ENCODE results near the gene CYP46A1.

The CYP46A1 gene

GRCh38 chr14:99716850-99717681, 33.0 kb downstream of the CYP46A1 start:
- H3K4me3 ChIP-seq (ENCODE audit: low read length): no peak overlapping the region
- no peak for TF ChIP-seq ZNF274 (IDR thresholded peaks at IDR 0.05; ENCODE audit: low read depth, low read length)

GRCh38 chr14:99717682-99718013, 33.5 kb downstream of the CYP46A1 start:
- no peak overlapping the region for H3K4me3 ChIP-seq (ENCODE audit: low read length)
- no peak for TF ChIP-seq ZNF274 (IDR thresholded peaks at IDR 0.05; ENCODE audit: low read depth, low read length)

GRCh38 chr14:99718031-99718810, 34.1 kb downstream of the CYP46A1 start:
- no peak overlapping the region for H3K4me3 ChIP-seq (ENCODE audit: low read length)
- TF ChIP-seq ZNF274 (IDR thresholded peaks at IDR 0.05; ENCODE audit: low read depth, low read length): no peak

GRCh38 chr14:99718811-99719192, 34.7 kb downstream of the CYP46A1 start:
- H3K4me3 ChIP-seq (ENCODE audit: low read length): no peak overlapping the region
- TF ChIP-seq ZNF274 (IDR thresholded peaks at IDR 0.05; ENCODE audit: low read depth, low read length): no peak

GRCh38 chr14:99720941-99721791, 37.1 kb downstream of the CYP46A1 start:
- H3K4me3 ChIP-seq (ENCODE audit: low read length): no peak overlapping the region
- TF ChIP-seq ZNF274 (IDR thresholded peaks at IDR 0.05; ENCODE audit: low read depth, low read length): no peak

GRCh38 chr14:99721792-99722516, 37.9 kb downstream of the CYP46A1 start:
- no peak for TF ChIP-seq ZNF274 (IDR thresholded peaks at IDR 0.05; ENCODE audit: low read depth, low read length)
- H3K4me3 ChIP-seq (ENCODE audit: low read length): no peak overlapping the region

GRCh38 chr14:99722741-99723140, 38.6 kb downstream of the CYP46A1 start:
- TF ChIP-seq ZNF274 (IDR thresholded peaks at IDR 0.05; ENCODE audit: low read depth, low read length): no peak
- H3K4me3 ChIP-seq (ENCODE audit: low read length): no peak overlapping the region

- no peak overlapping the region for H3K4me3 ChIP-seq (ENCODE audit: low read length)
- TF ChIP-seq ZNF274 (IDR thresholded peaks at IDR 0.05; ENCODE audit: low read depth, low read length): no peak
These were observed 40.2 kb downstream of the CYP46A1 start for GRCh38 chr14:99724196-99724891.

GRCh38 chr14:99724939-99725773, 41.1 kb downstream of the CYP46A1 start:
- no peak for TF ChIP-seq ZNF274 (IDR thresholded peaks at IDR 0.05; ENCODE audit: low read depth, low read length)
- no peak overlapping the region for H3K4me3 ChIP-seq (ENCODE audit: low read length)

- TF ChIP-seq ZNF274 (IDR thresholded peaks at IDR 0.05; ENCODE audit: low read depth, low read length): no peak
- no peak overlapping the region for H3K4me3 ChIP-seq (ENCODE audit: low read length)
These were observed 41.9 kb downstream of the CYP46A1 start for GRCh38 chr14:99725774-99726537.

GRCh38 chr14:99726538-99727095, 42.5 kb downstream of the CYP46A1 start:
- no peak overlapping the region for H3K4me3 ChIP-seq (ENCODE audit: low read length)
- no peak for TF ChIP-seq ZNF274 (IDR thresholded peaks at IDR 0.05; ENCODE audit: low read depth, low read length)

Measured in GM08714 (cell line).